ENCODE results near the gene WDR53. TPM values are rescaled to one million over a fixed set of nuclear protein-coding genes. Genes with fewer than 3 reads are reported as not detected.
"Not testable (repeated sequence)": the region's sequence is repeated elsewhere in the genome, so short reads cannot be mapped to it uniquely, and the experiment has no call there.

Gene WDR53
- total RNA-seq, 1 donor = 6.9 TPM

- peak; percentile 83 for DNase-seq (ENCODE audit: low read depth)
- H3K4me3 ChIP-seq (ENCODE audit: low read depth, low read length) = no peak overlapping the region
- TF ChIP-seq CTCF (IDR thresholded peaks at IDR 0.05; ENCODE audit: insufficient read depth, low read depth, low read length) = peak; percentile 62
These were observed 49.2 kb downstream of the WDR53 start for GRCh38 chr3:196518966-196519717.

GRCh38 chr3:196517919-196518318 lies 50.4 kb downstream of the WDR53 start:
- DNase-seq (ENCODE audit: low read depth) = no peak
- no peak for TF ChIP-seq CTCF (IDR thresholded peaks at IDR 0.05; ENCODE audit: insufficient read depth, low read depth, low read length)
- H3K4me3 ChIP-seq (ENCODE audit: low read depth, low read length) = no peak overlapping the region

- no peak overlapping the region for H3K4me3 ChIP-seq (ENCODE audit: low read depth, low read length)
- TF ChIP-seq CTCF (IDR thresholded peaks at IDR 0.05; ENCODE audit: insufficient read depth, low read depth, low read length) = no peak
- no peak for DNase-seq (ENCODE audit: low read depth)
These were observed 51.1 kb downstream of the WDR53 start for GRCh38 chr3:196517162-196517800.

GRCh38 chr3:196514913-196515621 lies 53.3 kb downstream of the WDR53 start, which contains the start of gene SMCO1:
Gene SMCO1 (minus strand): TSS chr3:196515346. CDS start chr3:196515209, 137 bp downstream.
- no peak for DNase-seq (ENCODE audit: low read depth)
- no peak for TF ChIP-seq CTCF (IDR thresholded peaks at IDR 0.05; ENCODE audit: insufficient read depth, low read depth, low read length)
- H3K4me3 ChIP-seq (ENCODE audit: low read depth, low read length) = no peak within 1 kb of the TSS

GRCh38 chr3:196514350-196514716 lies 54.0 kb downstream of the WDR53 start:
- H3K4me3 ChIP-seq (ENCODE audit: low read depth, low read length) = no peak overlapping the region
- no peak for DNase-seq (ENCODE audit: low read depth)
- no peak for TF ChIP-seq CTCF (IDR thresholded peaks at IDR 0.05; ENCODE audit: insufficient read depth, low read depth, low read length)

- TF ChIP-seq CTCF (IDR thresholded peaks at IDR 0.05; ENCODE audit: insufficient read depth, low read depth, low read length) = no peak
- peak; percentile 28 for DNase-seq (ENCODE audit: low read depth)
- no peak overlapping the region for H3K4me3 ChIP-seq (ENCODE audit: low read depth, low read length)
These were observed 54.5 kb downstream of the WDR53 start for GRCh38 chr3:196513697-196514349.

GRCh38 chr3:196511646-196512425 lies 56.5 kb downstream of the WDR53 start:
- not testable (repeated sequence) for DNase-seq (ENCODE audit: low read depth); H3K4me3 ChIP-seq (ENCODE audit: low read depth, low read length)

GRCh38 chr3:196511108-196511507 lies 57.2 kb downstream of the WDR53 start:
- not testable (repeated sequence) for H3K4me3 ChIP-seq (ENCODE audit: low read depth, low read length); DNase-seq (ENCODE audit: low read depth)

All from fibroblast of villous mesenchyme (primary cell).